Neural progenitor cell (in vitro differentiated cells): Measurements from ENCODE around the gene ITLN1.

Experiments used
- EZH2 ChIP-seq: fragments of 200-600 bp; sonication (generic); IDR thresholded peaks from 2 replicates; pipeline ENCODE4 v1.6.1; 2017; ENCODE audit warnings: antibody characterized with exemption, mild to moderate bottlenecking, moderate library complexity
- EZH2phosphoT487 ChIP-seq: fragments of 200-600 bp; sonication (generic); IDR thresholded peaks from 2 replicates; pipeline ENCODE4 v1.6.1; 2017; ENCODE audit warnings: antibody characterized with exemption
- TF ChIP-seq, protein P1 (sequence below): fragments of 200-600 bp; sonication (generic); IDR thresholded peaks from 2 replicates; pipeline ENCODE4 v1.5.1; 2017; ENCODE audit warnings: antibody characterized with exemption, mild to moderate bottlenecking

DNA sequence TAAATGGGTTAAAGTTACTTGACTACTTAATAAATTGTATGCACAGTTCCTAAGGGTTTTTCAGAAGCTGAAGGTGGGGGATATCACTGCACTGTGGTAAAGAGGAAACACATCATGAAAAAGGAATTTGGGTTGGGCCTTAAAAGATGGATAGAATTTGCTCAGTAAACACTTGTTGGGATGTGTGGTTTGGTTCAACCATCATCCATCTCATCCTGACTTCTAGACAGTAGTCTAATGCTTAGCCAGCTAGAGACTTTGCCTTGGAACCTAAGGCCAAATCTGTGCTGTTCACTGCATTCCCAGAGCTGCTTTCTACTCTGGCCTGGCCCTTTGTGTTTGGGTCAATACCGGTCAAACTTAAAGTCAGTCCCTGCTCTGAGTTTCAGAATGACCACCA is 58.4 kb downstream of the ITLN1 start:
- TF ChIP-seq, protein P1, sequence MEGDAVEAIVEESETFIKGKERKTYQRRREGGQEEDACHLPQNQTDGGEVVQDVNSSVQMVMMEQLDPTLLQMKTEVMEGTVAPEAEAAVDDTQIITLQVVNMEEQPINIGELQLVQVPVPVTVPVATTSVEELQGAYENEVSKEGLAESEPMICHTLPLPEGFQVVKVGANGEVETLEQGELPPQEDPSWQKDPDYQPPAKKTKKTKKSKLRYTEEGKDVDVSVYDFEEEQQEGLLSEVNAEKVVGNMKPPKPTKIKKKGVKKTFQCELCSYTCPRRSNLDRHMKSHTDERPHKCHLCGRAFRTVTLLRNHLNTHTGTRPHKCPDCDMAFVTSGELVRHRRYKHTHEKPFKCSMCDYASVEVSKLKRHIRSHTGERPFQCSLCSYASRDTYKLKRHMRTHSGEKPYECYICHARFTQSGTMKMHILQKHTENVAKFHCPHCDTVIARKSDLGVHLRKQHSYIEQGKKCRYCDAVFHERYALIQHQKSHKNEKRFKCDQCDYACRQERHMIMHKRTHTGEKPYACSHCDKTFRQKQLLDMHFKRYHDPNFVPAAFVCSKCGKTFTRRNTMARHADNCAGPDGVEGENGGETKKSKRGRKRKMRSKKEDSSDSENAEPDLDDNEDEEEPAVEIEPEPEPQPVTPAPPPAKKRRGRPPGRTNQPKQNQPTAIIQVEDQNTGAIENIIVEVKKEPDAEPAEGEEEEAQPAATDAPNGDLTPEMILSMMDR = no peak
- TF ChIP-seq EZH2 = no peak
- TF ChIP-seq EZH2phosphoT487 = no peak
